GM18951 (cell line): Measurements from ENCODE around the gene STK32C.
"Not testable (repeated sequence)": the region's sequence is repeated elsewhere in the genome, so short reads cannot be mapped to it uniquely, and the experiment has no call there.

ENCODE experiments used
- POLR2A ChIP-seq: IDR thresholded peaks from 4 replicates; pipeline ENCODE4 v1.6.1; 2011; ENCODE audit warnings: mild to moderate bottlenecking; ENCODE audit not compliant: insufficient read length, insufficient read depth; ENCODE audit errors: extremely low read depth
- in situ Hi-C: fragments of 300-500 bp; cut with MboI; formaldehyde crosslinking; loops from one replicate; pipeline ENCODE4 v1.12.0; 2022; ENCODE audit warnings: low sequenced_read_pairs, mixed read lengths, inconsistent platforms; ENCODE audit not compliant: unreplicated experiment

The STK32C gene

GRCh38 chr10:132227851-132228390 lies 79.8 kb downstream of the STK32C start:
- TF ChIP-seq POLR2A: no peak
- in situ Hi-C loops: loop anchor here (10.0 kb wide), 1 partner anchor 137 kb away; no protein-coding TSS in a partner anchor

- TF ChIP-seq POLR2A: no peak
These were observed 81.0 kb downstream of the STK32C start for GRCh38 chr10:132226586-132227405.

GRCh38 chr10:132225849-132226205 lies 81.9 kb downstream of the STK32C start:
- no peak for TF ChIP-seq POLR2A
- in situ Hi-C loops: loop anchor here (10.0 kb wide), 1 partner anchor 139 kb away; no protein-coding TSS in a partner anchor

More at GRCh38 chr10:132226586-132227405, 81.0 kb downstream of the STK32C start:
- in situ Hi-C loops: loop anchor here (10.0 kb wide), 1 partner anchor 138 kb away; no protein-coding TSS in a partner anchor

GRCh38 chr10:132225073-132225848 lies 82.5 kb downstream of the STK32C start:
- in situ Hi-C loops: loop anchor here (10.0 kb wide), 1 partner anchor 140 kb away; no protein-coding TSS in a partner anchor
- no peak for TF ChIP-seq POLR2A

- TF ChIP-seq POLR2A: no peak
- in situ Hi-C loops: loop anchor here (10.0 kb wide), 1 partner anchor 140 kb away; no protein-coding TSS in a partner anchor
These were observed 83.2 kb downstream of the STK32C start for GRCh38 chr10:132224343-132225072.

- TF ChIP-seq POLR2A: no peak
- in situ Hi-C loops: loop anchor here (10.0 kb wide), 1 partner anchor 141 kb away; no protein-coding TSS in a partner anchor
These were observed 84.0 kb downstream of the STK32C start for GRCh38 chr10:132223611-132224342.

GRCh38 chr10:132223156-132223590 lies 84.6 kb downstream of the STK32C start:
- no peak for TF ChIP-seq POLR2A
- in situ Hi-C loops: loop anchor here (10.0 kb wide), 1 partner anchor 142 kb away; no protein-coding TSS in a partner anchor

GRCh38 chr10:132222726-132223125 lies 85.0 kb downstream of the STK32C start:
- TF ChIP-seq POLR2A: no peak
- in situ Hi-C loops: loop anchor here (10.0 kb wide), 1 partner anchor 142 kb away; no protein-coding TSS in a partner anchor

GRCh38 chr10:132220996-132221395 lies 86.8 kb downstream of the STK32C start:
- in situ Hi-C loops: loop anchor here (10.0 kb wide), 1 partner anchor 144 kb away; no protein-coding TSS in a partner anchor

GRCh38 chr10:132220061-132220460 lies 87.7 kb downstream of the STK32C start:
- TF ChIP-seq POLR2A: no peak
- in situ Hi-C loops: loop anchor here (10.0 kb wide), 1 partner anchor 145 kb away; no protein-coding TSS in a partner anchor

- in situ Hi-C loops: no loop called here
- TF ChIP-seq POLR2A: no peak
These were observed 88.3 kb downstream of the STK32C start for GRCh38 chr10:132219486-132219885.

- in situ Hi-C loops: not testable (repeated sequence)
These were observed 91.3 kb downstream of the STK32C start for GRCh38 chr10:132216441-132216840.

GRCh38 chr10:132213917-132214316 lies 93.8 kb downstream of the STK32C start:
- no peak for TF ChIP-seq POLR2A
- in situ Hi-C loops: no loop called here
